Bronchial epithelial cell (primary cell): ENCODE measurements around the gene GRID2IP. TPM values are rescaled to one million over a fixed set of nuclear protein-coding genes. Genes with fewer than 3 reads are reported as not detected.
A peak's percentile ranks its signal among the peaks of the same experiment; 100 is the strongest.

Source experiments
- DNase-seq: peaks from one replicate; pipeline ENCODE4 v3.0.0-alpha.2; 2010; ENCODE audit warnings: low read depth
- FAIRE-seq: peaks from 2 replicates; lab custom pipeline; 2011; peaks lifted over from hg19 to GRCh38; lab: Jason Lieb, UNC
- H3K27me3 ChIP-seq: 2 replicates; pipeline ENCODE4 v1.5.1; 2011; ENCODE audit warnings: low read length; ENCODE audit not compliant: control insufficient read depth, insufficient read depth
- H3K36me3 ChIP-seq: 2 replicates; pipeline ENCODE4 v1.5.1; 2011; ENCODE audit warnings: low read length; ENCODE audit not compliant: control insufficient read depth, insufficient read depth
- H3K4me3 ChIP-seq: 2 replicates; pipeline ENCODE4 v1.5.1; 2011; ENCODE audit warnings: mild to moderate bottlenecking, low read depth, low read length, control low read depth
- total RNA-seq: library from RNA; depleted of rRNA; stranded (reverse); fragments of >200 nt; gene quantifications from 2 replicates; pipeline ENCODE4 v1.2.1, GENCODE V29; 2014
- TF ChIP-seq, protein P1 (sequence below): IDR thresholded peaks from 2 replicates; pipeline ENCODE4 v1.5.1; 2011; ENCODE audit warnings: mild to moderate bottlenecking, moderate library complexity, low read length, control low read depth, inconsistent platforms; ENCODE audit not compliant: insufficient read depth, severe bottlenecking

Gene GRID2IP
- total RNA-seq, 1 donor from 2014 or later, result 0.26 TPM

DNA sequence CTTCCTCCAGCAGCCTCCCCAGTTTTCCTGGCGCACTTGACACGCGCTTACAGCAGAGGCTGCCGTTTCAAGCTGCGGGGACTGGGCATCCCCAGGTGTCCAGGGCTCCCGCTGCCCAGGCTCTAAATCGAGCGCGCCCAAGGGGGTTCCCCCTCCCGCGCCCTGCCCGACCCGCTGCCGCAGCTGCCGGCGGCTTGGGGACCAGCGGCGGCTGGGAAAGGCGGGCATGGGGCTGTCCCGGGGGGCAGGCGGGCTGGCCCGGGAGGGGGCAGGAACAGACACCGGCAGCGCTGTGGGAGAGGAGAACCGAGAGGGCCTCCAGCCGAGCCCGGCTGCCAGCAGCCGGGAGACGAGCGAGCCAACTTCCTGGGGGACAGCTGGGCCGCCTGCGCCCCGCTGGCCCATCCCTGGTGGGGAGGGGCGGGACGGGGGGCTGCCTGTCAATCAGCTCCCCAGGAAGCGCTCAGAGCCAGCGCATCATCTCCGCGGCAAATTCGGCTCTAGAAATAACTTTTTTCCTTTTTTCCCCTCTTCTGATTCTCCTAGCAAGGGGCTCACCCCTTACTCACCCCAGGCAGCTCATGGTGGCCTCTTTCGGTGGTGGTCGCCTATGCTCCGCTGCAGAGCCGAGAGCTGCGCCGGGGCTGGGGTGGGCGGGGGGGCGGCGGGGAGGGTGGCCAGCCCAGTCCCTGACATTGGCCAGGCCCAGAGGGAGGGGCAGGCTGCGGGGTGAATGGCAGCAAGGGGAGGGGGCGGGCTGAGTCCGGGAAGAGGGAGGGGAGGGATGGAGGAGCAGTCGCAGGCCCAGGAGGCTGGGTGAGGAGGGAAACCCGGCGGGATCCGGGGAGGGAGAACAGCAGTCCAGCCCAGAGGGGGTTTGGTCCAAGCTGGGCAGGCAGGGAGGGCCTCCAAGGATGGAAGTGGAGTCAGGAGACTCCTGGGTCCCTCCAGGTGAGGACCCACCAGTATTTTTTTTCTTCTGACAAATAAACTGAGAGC lies 14.7 kb downstream of the GRID2IP start:
- DNase-seq (no peak), FAIRE-seq (no peak)
- no peak overlapping the region for H3K4me3 ChIP-seq
- peaks cover 10% of the 10 kb centered on the region for H3K27me3 ChIP-seq
- TF ChIP-seq, protein P1, sequence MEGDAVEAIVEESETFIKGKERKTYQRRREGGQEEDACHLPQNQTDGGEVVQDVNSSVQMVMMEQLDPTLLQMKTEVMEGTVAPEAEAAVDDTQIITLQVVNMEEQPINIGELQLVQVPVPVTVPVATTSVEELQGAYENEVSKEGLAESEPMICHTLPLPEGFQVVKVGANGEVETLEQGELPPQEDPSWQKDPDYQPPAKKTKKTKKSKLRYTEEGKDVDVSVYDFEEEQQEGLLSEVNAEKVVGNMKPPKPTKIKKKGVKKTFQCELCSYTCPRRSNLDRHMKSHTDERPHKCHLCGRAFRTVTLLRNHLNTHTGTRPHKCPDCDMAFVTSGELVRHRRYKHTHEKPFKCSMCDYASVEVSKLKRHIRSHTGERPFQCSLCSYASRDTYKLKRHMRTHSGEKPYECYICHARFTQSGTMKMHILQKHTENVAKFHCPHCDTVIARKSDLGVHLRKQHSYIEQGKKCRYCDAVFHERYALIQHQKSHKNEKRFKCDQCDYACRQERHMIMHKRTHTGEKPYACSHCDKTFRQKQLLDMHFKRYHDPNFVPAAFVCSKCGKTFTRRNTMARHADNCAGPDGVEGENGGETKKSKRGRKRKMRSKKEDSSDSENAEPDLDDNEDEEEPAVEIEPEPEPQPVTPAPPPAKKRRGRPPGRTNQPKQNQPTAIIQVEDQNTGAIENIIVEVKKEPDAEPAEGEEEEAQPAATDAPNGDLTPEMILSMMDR, result no peak
- H3K36me3 ChIP-seq, result no peaks in the 10 kb centered on the region

DNA sequence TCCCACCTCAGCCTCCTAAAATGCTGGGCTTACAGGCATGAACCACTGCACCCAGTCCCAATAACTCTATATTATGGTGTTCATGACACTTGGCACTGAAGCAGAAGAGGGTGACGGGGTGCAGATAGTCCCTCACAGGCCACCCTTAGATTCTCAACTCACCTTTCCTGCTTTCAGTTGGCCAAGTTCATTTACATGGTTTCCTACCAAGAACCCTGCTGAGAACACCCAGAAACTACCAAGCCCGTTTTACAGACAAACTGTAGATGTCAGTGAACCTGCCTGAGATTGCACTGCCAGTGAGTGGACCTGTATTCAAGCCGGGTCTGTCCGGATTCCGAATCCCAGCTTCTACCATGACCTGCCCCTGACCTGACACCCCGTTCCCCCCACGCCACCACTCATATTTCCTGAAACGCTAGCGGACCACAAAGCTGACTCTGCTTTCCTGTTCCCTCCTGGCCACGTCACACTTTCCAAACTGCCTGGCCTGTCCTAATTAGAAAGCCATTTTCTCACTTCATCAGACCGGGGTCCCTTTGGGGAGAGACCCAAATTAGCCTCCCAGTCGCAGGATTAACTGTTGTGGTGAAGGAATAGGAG lies 17.3 kb downstream of the GRID2IP start:
- TF ChIP-seq, protein P1, result no peak
- Histone ChIP-seq H3K27me3 (peaks cover 18% of the 10 kb centered on the region), H3K4me3 (no peak overlapping the region), H3K36me3 (no peaks in the 10 kb centered on the region)
- FAIRE-seq, result peak; percentile 23
- DNase-seq, result no peak

DNA sequence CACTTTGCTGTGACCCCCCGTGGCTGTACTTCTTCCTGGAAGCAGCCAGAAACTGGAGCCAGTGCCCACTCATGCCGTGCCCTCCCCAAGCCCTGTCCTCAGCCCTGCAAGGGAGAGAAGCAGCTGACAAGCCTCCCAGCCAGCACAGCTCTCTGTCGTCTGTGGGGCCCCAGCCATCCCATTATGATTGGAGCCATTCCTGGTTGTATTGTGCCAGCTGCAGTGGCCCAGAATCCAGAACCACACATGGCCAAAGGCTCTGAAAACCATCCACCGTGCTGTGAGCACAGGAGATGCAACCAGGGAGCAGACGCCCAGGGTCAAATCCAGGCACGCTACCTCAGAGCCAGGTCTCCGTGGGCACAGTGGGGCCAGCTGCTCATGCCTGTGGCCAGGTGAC lies 18.7 kb downstream of the GRID2IP start:
- Histone ChIP-seq H3K27me3 (peaks cover 20% of the 10 kb centered on the region), H3K4me3 (no peak overlapping the region), H3K36me3 (no peaks in the 10 kb centered on the region)
- no peak for FAIRE-seq
- no peak for DNase-seq
- TF ChIP-seq, protein P1, result no peak

DNA sequence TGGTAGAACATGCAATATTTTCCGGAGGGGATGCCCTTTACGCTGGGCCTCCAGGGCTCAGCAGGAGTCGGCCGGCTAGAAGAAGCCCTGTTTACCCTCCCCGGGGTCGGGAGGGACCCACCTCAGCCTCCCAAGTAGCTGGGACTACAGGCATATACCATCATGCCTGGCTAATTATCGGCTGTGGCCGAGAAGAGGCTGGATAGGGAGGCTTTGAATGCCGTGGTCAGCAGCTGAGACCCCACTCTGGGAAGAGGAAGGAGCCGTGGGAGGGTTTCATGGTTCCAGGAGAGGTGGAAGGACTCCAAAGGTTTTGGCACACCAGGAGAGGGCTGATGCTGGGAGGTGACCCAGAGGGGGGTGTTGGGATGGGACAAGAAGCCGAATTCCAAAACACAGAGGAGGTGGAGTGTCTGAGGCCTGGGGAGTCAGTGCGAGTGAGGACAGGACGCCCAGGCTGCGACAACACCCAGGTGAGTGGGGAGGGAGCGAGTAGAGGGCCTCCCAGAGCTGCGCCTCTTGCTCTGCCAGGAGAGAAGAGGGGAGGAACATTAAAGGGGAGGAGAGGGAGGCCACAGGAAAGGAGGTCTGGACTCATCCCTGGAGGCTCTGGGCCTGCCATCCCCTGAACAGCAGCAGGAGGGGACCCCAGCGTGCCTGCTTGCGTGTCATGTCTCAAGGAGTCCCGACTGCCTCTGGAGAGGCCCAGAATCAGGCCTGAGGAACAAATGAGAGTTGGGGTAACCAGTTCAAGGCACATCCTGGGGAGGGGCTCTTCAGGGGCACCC lies 19.6 kb downstream of the GRID2IP start:
- Histone ChIP-seq H3K27me3 (peaks cover 27% of the 10 kb centered on the region), H3K36me3 (no peaks in the 10 kb centered on the region), H3K4me3 (no peak overlapping the region)
- TF ChIP-seq, protein P1, result no peak
- FAIRE-seq (no peak), DNase-seq (no peak)

DNA sequence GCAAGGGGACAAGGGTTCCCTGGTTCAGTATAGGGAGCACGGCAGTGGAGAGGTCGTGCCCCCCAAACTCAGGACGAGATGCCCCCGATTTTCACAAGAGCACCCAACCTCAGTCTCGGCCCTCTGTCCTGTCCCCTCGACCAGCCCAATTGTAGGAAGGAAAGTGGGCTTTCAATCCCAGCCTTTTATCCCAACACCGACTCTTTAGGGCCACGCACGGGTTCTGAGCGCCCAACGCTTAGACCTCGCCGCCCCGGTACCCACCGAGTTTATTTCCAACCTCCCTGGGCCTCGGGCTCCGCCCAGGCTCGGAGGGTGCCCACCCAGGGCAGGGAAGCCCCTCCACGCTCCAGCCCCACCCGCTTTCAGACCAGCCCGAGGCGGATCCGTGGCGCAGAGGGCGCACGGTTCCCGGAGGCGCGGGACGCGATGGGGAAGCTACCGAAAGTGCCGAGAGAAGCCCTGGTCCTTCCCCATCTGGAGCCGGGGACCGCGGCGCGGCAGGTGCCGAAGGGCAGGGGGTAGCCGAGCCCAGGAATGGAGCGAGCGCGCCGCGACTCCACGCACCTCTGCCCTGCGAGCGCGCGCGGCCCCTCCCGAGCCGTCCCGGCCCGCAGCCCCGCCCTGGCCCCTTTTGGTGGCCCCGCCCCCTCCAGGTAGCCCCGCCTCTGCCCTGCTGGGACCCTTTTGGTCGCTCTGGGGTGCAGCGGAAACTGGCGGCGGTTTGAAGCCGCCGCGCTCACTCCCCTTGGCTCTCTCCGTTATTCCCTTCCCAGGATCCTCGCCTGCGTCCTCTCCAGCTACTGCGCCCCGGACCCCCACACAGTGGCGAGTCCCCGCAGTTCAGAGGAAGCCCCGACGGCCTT lies 20.4 kb downstream of the GRID2IP start:
- TF ChIP-seq, protein P1, result no peak
- Histone ChIP-seq H3K4me3 (peak overlapping the region; percentile 28), H3K36me3 (no peaks in the 10 kb centered on the region), H3K27me3 (peaks cover 27% of the 10 kb centered on the region)
- no peak for DNase-seq
- no peak for FAIRE-seq
